Liver (tissue), 9 donors: ENCODE data around the gene TMPRSS3. TPM values are rescaled to one million over a fixed set of nuclear protein-coding genes. Genes with fewer than 3 reads are reported as not detected.
A peak's percentile ranks its signal among the peaks of the same experiment; 100 is the strongest.

Experiments used
- DNase-seq: peaks from one replicate; pipeline ENCODE4 v3.0.0-alpha.2; 2017; ENCODE audit warnings: low spot score
- H3K27ac ChIP-seq, 2 donors: one replicate each; pipeline ENCODE4 v1.7.0; 2013; ENCODE audit warnings: inconsistent platforms in 2 of 2, low read length in 2 of 2, control low read depth in 1 of 2, low read depth in 1 of 2, mild to moderate bottlenecking in 1 of 2
- H3K27me3 ChIP-seq, 4 donors: one replicate each; pipeline versions ENCODE4 v1.6.1 to v1.7.0; 2013; ENCODE audit warnings: low read length in 3 of 4, inconsistent platforms in 1 of 4, mild to moderate bottlenecking in 1 of 4, moderate library complexity in 1 of 4; ENCODE audit not compliant: control insufficient read depth in 4 of 4, insufficient read depth in 4 of 4
- H3K36me3 ChIP-seq, 4 donors: one replicate each; pipeline versions ENCODE4 v1.6.1 to v1.7.0; 2013; ENCODE audit warnings: low read length in 3 of 4, mild to moderate bottlenecking in 3 of 4, low read depth in 1 of 4, moderate library complexity in 1 of 4; ENCODE audit not compliant: control insufficient read depth in 4 of 4, insufficient read depth in 3 of 4
- H3K4me1 ChIP-seq, 4 donors: one replicate each; pipeline versions ENCODE4 v1.6.1 to v1.7.0; 2013; ENCODE audit warnings: low read length in 3 of 4, mild to moderate bottlenecking in 3 of 4, moderate library complexity in 1 of 4; ENCODE audit not compliant: control insufficient read depth in 4 of 4, insufficient read depth in 4 of 4
- H3K4me3 ChIP-seq, 3 donors: one replicate each; pipeline versions ENCODE4 v1.6.1 to v1.7.0; 2013; ENCODE audit warnings: low read length in 3 of 3, control low read depth in 1 of 3, low read depth in 1 of 3, mild to moderate bottlenecking in 1 of 3
- H3K9ac ChIP-seq, 2 donors: one replicate each; pipeline ENCODE4 v1.7.0; 2013; ENCODE audit warnings: low read length in 2 of 2, mild to moderate bottlenecking in 2 of 2, moderate library complexity in 2 of 2, control low read depth in 1 of 2, low read depth in 1 of 2
- H3K9me3 ChIP-seq, 4 donors: one replicate each; pipeline versions ENCODE4 v1.6.1 to v1.7.0; 2013; ENCODE audit warnings: low read length in 3 of 4; ENCODE audit not compliant: control insufficient read depth in 4 of 4
- EGR1 ChIP-seq, 2 donors: IDR thresholded peaks; 2 replicates each; pipeline ENCODE4 v1.6.1; 2016 to 2018; ENCODE audit warnings: antibody characterized with exemption in 2 of 2, low read depth in 2 of 2
- FOXA1 ChIP-seq: IDR thresholded peaks from 2 replicates; pipeline ENCODE4 v1.6.1; 2016; ENCODE audit warnings: antibody characterized with exemption
- FOXA2 ChIP-seq: IDR thresholded peaks from 2 replicates; pipeline ENCODE4 v1.6.1; 2016; ENCODE audit warnings: antibody characterized with exemption
- GABPA ChIP-seq, 2 donors: IDR thresholded peaks in 1 of 2; conservative IDR thresholded peaks in 1 of 2; 2 replicates each; pipeline ENCODE4 v1.6.1; 2016; ENCODE audit warnings: antibody characterized with exemption in 2 of 2, mild to moderate bottlenecking in 1 of 2, moderate library complexity in 1 of 2
- HNF4A ChIP-seq, 2 donors: conservative IDR thresholded peaks; 2 replicates each; pipeline ENCODE4 v1.6.1; 2016; ENCODE audit warnings: antibody characterized with exemption in 2 of 2, mild to moderate bottlenecking in 2 of 2
- HNF4G ChIP-seq: IDR thresholded peaks from 2 replicates; pipeline ENCODE4 v1.6.1; 2016; ENCODE audit warnings: antibody characterized with exemption
- JUND ChIP-seq, 2 donors: IDR thresholded peaks; 2 replicates each; pipeline ENCODE4 v1.6.1; 2016; ENCODE audit warnings: antibody characterized with exemption in 2 of 2
- MAX ChIP-seq: IDR thresholded peaks from 2 replicates; pipeline ENCODE4 v1.6.1; 2016; ENCODE audit warnings: antibody characterized with exemption
- RAD21 ChIP-seq, 2 donors: IDR thresholded peaks; 2 replicates each; pipeline ENCODE4 v1.6.1; 2016; ENCODE audit warnings: antibody characterized with exemption in 2 of 2, mild to moderate bottlenecking in 2 of 2
- REST ChIP-seq: IDR thresholded peaks from 2 replicates; pipeline ENCODE4 v1.6.1; 2016; ENCODE audit warnings: antibody characterized with exemption, mild to moderate bottlenecking
- RXRA ChIP-seq, 2 donors: IDR thresholded peaks; 2 replicates each; pipeline ENCODE4 v1.6.1; 2017 to 2018; ENCODE audit warnings: antibody characterized with exemption in 2 of 2, mild to moderate bottlenecking in 1 of 2
- YY1 ChIP-seq: IDR thresholded peaks from 2 replicates; pipeline ENCODE4 v1.6.1; 2016; ENCODE audit warnings: antibody characterized with exemption, mild to moderate bottlenecking
- WGBS: extraction: QIAGEN DNeasy Blood & Tissue Kit; methylation state at CpG from one replicate; pipeline ENCODE4 v1.1.7; 2013; 5-methylcytosine and 5-hydroxymethylcytosine counted together
- polyA plus RNA-seq, 2 donors: library from polyadenylated mRNA; stranded (reverse) in 1 of 2; unstranded in 1 of 2; fragments of 200-250 nt in 1 of 2; fragments of >200 nt in 1 of 2; fragmentation: Nextera tagmentation in 1 of 2; extraction: Ambion mirVana in 1 of 2; gene quantifications; one replicate each; pipeline versions ENCODE4 v1.2.1 to v1.2.3, GENCODE V29; 2013 to 2015
- total RNA-seq, 2 donors: library from RNA; depleted of rRNA; stranded (reverse); fragments of >200 nt; gene quantifications; one replicate each; pipeline ENCODE4 v1.2.3, GENCODE V29; 2014
- TF ChIP-seq, protein P1 (sequence below): IDR thresholded peaks from 2 replicates; pipeline ENCODE4 v1.6.1; 2016; ENCODE audit warnings: antibody characterized with exemption
- TF ChIP-seq, protein P2 (sequence below): fragments of 150-350 bp; IDR thresholded peaks from 2 replicates; pipeline ENCODE4 v1.5.1; 2017; ENCODE audit warnings: improper control_type of control experiment, low read depth, low read length; ENCODE audit not compliant: missing input control
- donor health status: healthy.
- donor health status: healthy.
- donor health status: healthy.
- donor health status: healthy.
- donor health status: healthy.

TMPRSS3 gene
- total and polyA plus RNA-seq, 4 donors, result 0.25 to 0.50 TPM; not detected in 2

GRCh38 chr21:42427809-42428419, 32.1 kb upstream of the TMPRSS3 start:
- no peak overlapping the region for H3K9ac ChIP-seq
- H3K27ac ChIP-seq, result no peak overlapping the region
- 75% methylated on average over 10 of the region's 10 CpGs for WGBS
- H3K9me3 ChIP-seq, result peaks cover 0 to 1% (median 0%) of the 10 kb centered on the region in 4 donors
- no peak for DNase-seq
- no peaks in the 10 kb centered on the region for H3K36me3 ChIP-seq
- TF ChIP-seq HNF4A (conservative IDR thresholded peaks at IDR 0.05) (no peak), REST (no peak), FOXA1 (no peak), EGR1 (IDR thresholded peaks at IDR 0.05; ENCODE audit: low read depth in 2 of 2) (no peak), HNF4G (no peak), RAD21 (IDR thresholded peaks at IDR 0.05) (no peak), FOXA2 (no peak), JUND (IDR thresholded peaks at IDR 0.05) (no peak), RXRA (IDR thresholded peaks at IDR 0.05) (peak; percentile 23 to 60), MAX (no peak), GABPA (IDR thresholded peaks at IDR 0.05 in 1 of 2, conservative IDR thresholded peaks at IDR 0.05 in 1 of 2) (no peak), YY1 (no peak)
- TF ChIP-seq, protein P1, sequence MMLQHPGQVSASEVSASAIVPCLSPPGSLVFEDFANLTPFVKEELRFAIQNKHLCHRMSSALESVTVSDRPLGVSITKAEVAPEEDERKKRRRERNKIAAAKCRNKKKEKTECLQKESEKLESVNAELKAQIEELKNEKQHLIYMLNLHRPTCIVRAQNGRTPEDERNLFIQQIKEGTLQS, result peak; percentile 62
- TF ChIP-seq, protein P2, sequence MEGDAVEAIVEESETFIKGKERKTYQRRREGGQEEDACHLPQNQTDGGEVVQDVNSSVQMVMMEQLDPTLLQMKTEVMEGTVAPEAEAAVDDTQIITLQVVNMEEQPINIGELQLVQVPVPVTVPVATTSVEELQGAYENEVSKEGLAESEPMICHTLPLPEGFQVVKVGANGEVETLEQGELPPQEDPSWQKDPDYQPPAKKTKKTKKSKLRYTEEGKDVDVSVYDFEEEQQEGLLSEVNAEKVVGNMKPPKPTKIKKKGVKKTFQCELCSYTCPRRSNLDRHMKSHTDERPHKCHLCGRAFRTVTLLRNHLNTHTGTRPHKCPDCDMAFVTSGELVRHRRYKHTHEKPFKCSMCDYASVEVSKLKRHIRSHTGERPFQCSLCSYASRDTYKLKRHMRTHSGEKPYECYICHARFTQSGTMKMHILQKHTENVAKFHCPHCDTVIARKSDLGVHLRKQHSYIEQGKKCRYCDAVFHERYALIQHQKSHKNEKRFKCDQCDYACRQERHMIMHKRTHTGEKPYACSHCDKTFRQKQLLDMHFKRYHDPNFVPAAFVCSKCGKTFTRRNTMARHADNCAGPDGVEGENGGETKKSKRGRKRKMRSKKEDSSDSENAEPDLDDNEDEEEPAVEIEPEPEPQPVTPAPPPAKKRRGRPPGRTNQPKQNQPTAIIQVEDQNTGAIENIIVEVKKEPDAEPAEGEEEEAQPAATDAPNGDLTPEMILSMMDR, result no peak
- no peaks in the 10 kb centered on the region for H3K27me3 ChIP-seq
- no peaks in the 10 kb centered on the region for H3K4me1 ChIP-seq
- no peak overlapping the region for H3K4me3 ChIP-seq

- H3K36me3 ChIP-seq, result no peaks in the 10 kb centered on the region
- no peaks in the 10 kb centered on the region for H3K9me3 ChIP-seq
- no peak for DNase-seq
- TF ChIP-seq MAX, result no peak
- no peaks in the 10 kb centered on the region for H3K27me3 ChIP-seq
- H3K9ac ChIP-seq, result no peak overlapping the region
- no peaks in the 10 kb centered on the region for H3K4me1 ChIP-seq
- no peak overlapping the region for H3K27ac ChIP-seq
- 88% methylated on average over 10 of the region's 10 CpGs for WGBS
- H3K4me3 ChIP-seq, result no peak overlapping the region
Observed at GRCh38 chr21:42426876-42427480, 31.1 kb upstream of the TMPRSS3 start.
